ENCODE measurements around the gene LZIC.
A peak's percentile ranks its signal among the peaks of the same experiment; 100 is the strongest.

LZIC gene

GRCh38 chr1:9910076-9910422 lies 33.1 kb downstream of the LZIC start, which contains the start of gene CTNNBIP1:
Gene CTNNBIP1 (minus strand): TSS chr1:9910269. CDS start chr1:9872064, 38,205 bp downstream.
- peak; percentile 100 for DNase-seq

- no peak for DNase-seq
Observed at GRCh38 chr1:9909234-9910046, 33.8 kb downstream of the LZIC start.

- no peak for DNase-seq
Observed at GRCh38 chr1:9908871-9909233, 34.3 kb downstream of the LZIC start.

GRCh38 chr1:9907441-9907840 lies 35.8 kb downstream of the LZIC start:
- DNase-seq: no peak

GRCh38 chr1:9906466-9906865 lies 36.7 kb downstream of the LZIC start:
- no peak for DNase-seq

- DNase-seq: no peak
Observed at GRCh38 chr1:9905010-9905409, 38.2 kb downstream of the LZIC start.

- no peak for DNase-seq
Observed at GRCh38 chr1:9904596-9904995, 38.6 kb downstream of the LZIC start.

- DNase-seq: no peak
Observed at GRCh38 chr1:9903801-9904527, 39.2 kb downstream of the LZIC start.

GRCh38 chr1:9902060-9902452 lies 41.1 kb downstream of the LZIC start:
- no peak for DNase-seq

- DNase-seq: peak; percentile 88
Observed at GRCh38 chr1:9901148-9902059, 41.8 kb downstream of the LZIC start.

- peak; percentile 100 for DNase-seq
Observed at GRCh38 chr1:9900142-9901043, 42.8 kb downstream of the LZIC start.

- DNase-seq: no peak
Observed at GRCh38 chr1:9894115-9894514, 49.1 kb downstream of the LZIC start.

- DNase-seq: no peak
Observed at GRCh38 chr1:9892563-9893528, 50.3 kb downstream of the LZIC start.

GRCh38 chr1:9891207-9891606 lies 52.0 kb downstream of the LZIC start:
- no peak for DNase-seq

- peak; percentile 66 for DNase-seq
Observed at GRCh38 chr1:9890224-9890731, 52.9 kb downstream of the LZIC start.

- no peak for DNase-seq
Observed at GRCh38 chr1:9889411-9889810, 53.8 kb downstream of the LZIC start.

- DNase-seq: no peak
Observed at GRCh38 chr1:9888886-9889285, 54.3 kb downstream of the LZIC start.

GRCh38 chr1:9887070-9887469 lies 56.1 kb downstream of the LZIC start:
- DNase-seq: no peak

- no peak for DNase-seq
Observed at GRCh38 chr1:9886092-9886742, 57.0 kb downstream of the LZIC start.

GRCh38 chr1:9884805-9885204 lies 58.4 kb downstream of the LZIC start:
- DNase-seq: no peak

Data from NCI-H510A (cell line).